Neuronal stem cell (in vitro differentiated cells): Measurements from ENCODE around the gene CDC14A.
A peak's percentile ranks its signal among the peaks of the same experiment; 100 is the strongest.

Experiments
- DNase-seq: peaks from one replicate; pipeline ENCODE4 v3.0.0-alpha.2; 2013; ENCODE audit warnings: low spot score
- H2AFZ ChIP-seq: one replicate; pipeline ENCODE4 v1.6.1; 2013; ENCODE audit warnings: mild to moderate bottlenecking, low read length, inconsistent platforms
- H2AK5ac ChIP-seq: 2 replicates; pipeline ENCODE4 v1.6.1; 2013; ENCODE audit warnings: low read depth, mild to moderate bottlenecking, inconsistent platforms, low read length, moderate library complexity, mixed read lengths
- H2BK120ac ChIP-seq: 2 replicates; pipeline ENCODE4 v1.6.1; 2013; ENCODE audit warnings: low read depth, mild to moderate bottlenecking, inconsistent platforms, low read length, moderate library complexity, mixed read lengths
- H2BK12ac ChIP-seq: one replicate; pipeline ENCODE4 v1.6.1; 2013; ENCODE audit warnings: low read length, inconsistent platforms
- H2BK15ac ChIP-seq: 2 replicates; pipeline ENCODE4 v1.6.1; 2013; ENCODE audit warnings: mild to moderate bottlenecking, low read length, inconsistent platforms, mixed read lengths
- H2BK5ac ChIP-seq: one replicate; pipeline ENCODE4 v1.6.1; 2013; ENCODE audit warnings: inconsistent platforms, mild to moderate bottlenecking, low read length, moderate library complexity
- H3K14ac ChIP-seq: one replicate; pipeline ENCODE4 v1.6.1; 2013; ENCODE audit warnings: low read length, inconsistent platforms
- H3K18ac ChIP-seq: 2 replicates; pipeline ENCODE4 v1.6.1; 2013; ENCODE audit warnings: low read length, inconsistent platforms
- H3K23ac ChIP-seq: 2 replicates; pipeline ENCODE4 v1.6.1; 2013; ENCODE audit warnings: low read depth, mild to moderate bottlenecking, mixed read lengths, low read length, inconsistent platforms; ENCODE audit not compliant: poor library complexity
- H3K27ac ChIP-seq: replicated peaks from 3 replicates; pipeline ENCODE4 v1.5.1; 2013; ENCODE audit warnings: low read length, inconsistent platforms
- H3K27me3 ChIP-seq, 3 experiments: 2 replicates each; pipeline ENCODE4 v1.6.1; 2013; ENCODE audit warnings: low read length in 3 of 3, mild to moderate bottlenecking in 2 of 3, inconsistent platforms in 1 of 3, low read depth in 1 of 3, mixed read lengths in 1 of 3, moderate library complexity in 1 of 3; ENCODE audit not compliant: control insufficient read depth in 3 of 3, insufficient read depth in 3 of 3
- H3K36me3 ChIP-seq, 2 donors: replicated peaks in 1 of 2; 2 replicates each; pipeline ENCODE4 v1.6.1; 2013; ENCODE audit warnings: low read length in 2 of 2; ENCODE audit not compliant: control insufficient read depth in 2 of 2, insufficient read depth in 2 of 2
- H3K4ac ChIP-seq: 2 replicates; pipeline ENCODE4 v1.6.1; 2013; ENCODE audit warnings: inconsistent platforms, mild to moderate bottlenecking, low read length, moderate library complexity
- H3K4me1 ChIP-seq, 2 donors: 1 replicate in 1 of 2; 2 replicates in 1 of 2; pipeline ENCODE4 v1.6.1; 2013; ENCODE audit warnings: low read length in 2 of 2, low read depth in 1 of 2; ENCODE audit not compliant: control insufficient read depth in 2 of 2, insufficient read depth in 1 of 2
- H3K4me2 ChIP-seq: one replicate; pipeline ENCODE4 v1.6.1; 2013; ENCODE audit warnings: mild to moderate bottlenecking, low read length, inconsistent platforms; ENCODE audit not compliant: insufficient read depth, poor library complexity, severe bottlenecking
- H3K4me3 ChIP-seq, 2 donors: 2 replicates each; pipeline ENCODE4 v1.5.1; 2013; ENCODE audit warnings: low read length in 2 of 2, mild to moderate bottlenecking in 2 of 2, inconsistent platforms in 1 of 2, moderate library complexity in 1 of 2
- H3K79me1 ChIP-seq: one replicate; pipeline ENCODE4 v1.6.1; 2013; ENCODE audit warnings: low read depth, mild to moderate bottlenecking, inconsistent platforms, low read length, moderate library complexity
- H3K9ac ChIP-seq: one replicate; pipeline ENCODE4 v1.6.1; 2013; ENCODE audit warnings: mild to moderate bottlenecking, low read depth, low read length, inconsistent platforms; ENCODE audit not compliant: poor library complexity
- H3K9me3 ChIP-seq, 2 donors: replicated peaks in 1 of 2; 2 replicates each; pipeline versions ENCODE3 to v1.6.1; 2013; ENCODE audit warnings: low read length in 2 of 2, mild to moderate bottlenecking in 2 of 2, inconsistent platforms in 1 of 2, low read depth in 1 of 2, mixed read lengths in 1 of 2, moderate library complexity in 1 of 2; ENCODE audit not compliant: control insufficient read depth in 2 of 2, insufficient read depth in 1 of 2
- H4K8ac ChIP-seq: one replicate; pipeline ENCODE4 v1.6.1; 2013; ENCODE audit warnings: low read depth, mild to moderate bottlenecking, inconsistent platforms, low read length, moderate library complexity
- H4K91ac ChIP-seq: one replicate; pipeline ENCODE4 v1.6.1; 2013; ENCODE audit warnings: low read length, low read depth, mild to moderate bottlenecking, inconsistent platforms; ENCODE audit not compliant: poor library complexity
- WGBS, 2 donors: extraction: QIAGEN DNeasy Blood & Tissue Kit; methylation state at CpG; one replicate each; pipeline ENCODE4 v1.1.7; 2013; ENCODE audit warnings: missing lambda C conversion rate in 2 of 2, mixed read lengths in 1 of 2; ENCODE audit not compliant: insufficient read length in 2 of 2, insufficient replicate concordance in 1 of 2; ENCODE audit errors: extremely low coverage in 2 of 2; 5-methylcytosine and 5-hydroxymethylcytosine counted together

Gene CDC14A

DNA sequence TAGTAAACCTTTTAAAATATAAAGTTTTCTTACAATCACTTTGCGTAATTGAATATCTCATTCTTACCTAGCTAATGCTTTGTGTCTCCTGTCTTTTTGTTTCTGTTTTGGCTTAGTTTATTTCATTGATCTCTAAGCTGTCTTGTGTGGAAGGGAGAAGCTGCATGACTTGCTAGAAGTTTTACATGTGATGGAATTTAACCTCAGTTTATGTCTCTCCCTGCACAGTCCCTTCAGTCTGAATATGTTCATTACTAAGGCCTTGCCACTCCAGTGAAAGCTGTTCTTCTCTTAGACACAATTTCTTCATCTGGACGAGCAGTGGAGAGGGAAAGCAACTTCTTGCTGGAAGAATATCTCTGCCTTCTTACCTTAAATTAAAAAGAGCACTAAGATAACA, 165.7 kb downstream of the CDC14A start:
- Histone ChIP-seq H3K9me3 (no peaks in the 10 kb centered on the region), H3K9ac (no peak overlapping the region), H3K4me3 (no peak overlapping the region), H4K91ac (no peak overlapping the region), H3K14ac (no peak overlapping the region), H3K27me3 (no peaks in the 10 kb centered on the region), H3K36me3 (peaks cover 0 to 27% of the 10 kb centered on the region in 2 donors), H3K27ac (no peak overlapping the region), H4K8ac (no peak overlapping the region), H3K4ac (no peak overlapping the region), H3K18ac (no peak overlapping the region), H2BK12ac (no peak overlapping the region), H3K23ac (no peak overlapping the region), H2BK120ac (no peak overlapping the region), H2AFZ (no peak overlapping the region), H2BK15ac (no peak overlapping the region), H3K4me2 (no peak overlapping the region), H3K4me1 (no peaks in the 10 kb centered on the region), H3K79me1 (no peaks in the 10 kb centered on the region), H2AK5ac (no peak overlapping the region), H2BK5ac (no peak overlapping the region)
- DNase-seq: no peak
- no CpG with 5 or more reads among the region's 2 CpGs for WGBS, 2 donors

DNA sequence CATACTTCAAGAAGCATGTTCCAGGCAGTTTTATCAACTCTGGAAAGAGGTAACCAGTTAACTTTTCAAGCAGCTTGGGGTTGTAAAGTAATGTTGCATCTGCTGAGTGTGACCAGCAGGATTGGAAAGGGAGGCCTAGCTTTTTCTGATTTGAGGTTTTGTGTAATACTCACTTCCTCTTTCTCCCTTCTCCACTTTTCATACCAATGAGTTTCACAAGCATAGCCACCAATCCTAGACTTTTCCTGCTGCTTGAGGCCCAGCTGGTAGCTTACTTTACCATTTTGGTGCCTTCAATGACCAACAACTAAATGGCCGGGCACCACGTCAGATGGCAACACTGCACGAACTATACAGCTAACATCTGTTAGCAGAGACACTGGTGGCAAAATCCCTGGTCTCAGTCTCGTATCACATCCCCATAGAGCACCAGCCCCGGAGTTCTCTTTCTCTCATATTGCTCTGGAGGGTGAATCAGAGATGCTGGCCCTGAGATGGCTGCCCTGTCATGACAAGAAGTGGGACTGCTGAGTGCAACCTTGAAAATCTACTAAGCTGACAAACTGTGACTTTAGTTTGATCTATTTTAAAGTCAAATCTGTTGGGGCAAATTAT, 170.8 kb downstream of the CDC14A start:
- H3K4me1 ChIP-seq: no peaks in the 10 kb centered on the region
- no peak overlapping the region for H3K14ac ChIP-seq
- H3K27me3 ChIP-seq: no peaks in the 10 kb centered on the region
- no peak overlapping the region for H3K18ac ChIP-seq
- no peak overlapping the region for H2BK120ac ChIP-seq
- H3K79me1 ChIP-seq: no peaks in the 10 kb centered on the region
- WGBS, 2 donors: no CpG with 5 or more reads among the region's 5 CpGs
- H4K8ac ChIP-seq: peak overlapping the region; percentile 19
- no peak overlapping the region for H3K4ac ChIP-seq
- no peak overlapping the region for H3K4me3 ChIP-seq
- H2BK15ac ChIP-seq: no peak overlapping the region
- no peak overlapping the region for H3K9ac ChIP-seq
- no peak overlapping the region for H2BK5ac ChIP-seq
- peaks cover 0 to 6% of the 10 kb centered on the region in 2 donors for H3K36me3 ChIP-seq
- no peak overlapping the region for H4K91ac ChIP-seq
- DNase-seq: no peak
- H3K23ac ChIP-seq: no peak overlapping the region
- H2BK12ac ChIP-seq: no peak overlapping the region
- no peak overlapping the region for H2AK5ac ChIP-seq
- H3K4me2 ChIP-seq: no peak overlapping the region
- no peaks in the 10 kb centered on the region for H3K9me3 ChIP-seq
- no peak overlapping the region for H2AFZ ChIP-seq
- H3K27ac ChIP-seq: no peak overlapping the region

- Histone ChIP-seq H2BK15ac (no peak overlapping the region), H3K4ac (no peak overlapping the region), H2AFZ (no peak overlapping the region), H3K27me3 (peaks cover 0 to 4% (median 0%) of the 10 kb centered on the region in 3 experiments), H3K4me1 (no peaks in the 10 kb centered on the region), H4K8ac (no peak overlapping the region), H3K14ac (no peak overlapping the region), H3K36me3 (peaks cover 0 to 2% of the 10 kb centered on the region in 2 donors), H2BK5ac (no peak overlapping the region), H2AK5ac (no peak overlapping the region), H4K91ac (no peak overlapping the region), H3K9ac (no peak overlapping the region), H3K18ac (no peak overlapping the region), H3K27ac (no peak overlapping the region), H2BK120ac (no peak overlapping the region), H3K79me1 (no peaks in the 10 kb centered on the region), H3K4me3 (no peak overlapping the region), H3K23ac (no peak overlapping the region), H2BK12ac (no peak overlapping the region), H3K4me2 (no peak overlapping the region), H3K9me3 (no peaks in the 10 kb centered on the region)
- no peak for DNase-seq
- no CpG with 5 or more reads among the region's 4 CpGs for WGBS, 2 donors
Measured at GRCh38 chr1:100524355-100524754, 172.0 kb downstream of the CDC14A start.

DNA sequence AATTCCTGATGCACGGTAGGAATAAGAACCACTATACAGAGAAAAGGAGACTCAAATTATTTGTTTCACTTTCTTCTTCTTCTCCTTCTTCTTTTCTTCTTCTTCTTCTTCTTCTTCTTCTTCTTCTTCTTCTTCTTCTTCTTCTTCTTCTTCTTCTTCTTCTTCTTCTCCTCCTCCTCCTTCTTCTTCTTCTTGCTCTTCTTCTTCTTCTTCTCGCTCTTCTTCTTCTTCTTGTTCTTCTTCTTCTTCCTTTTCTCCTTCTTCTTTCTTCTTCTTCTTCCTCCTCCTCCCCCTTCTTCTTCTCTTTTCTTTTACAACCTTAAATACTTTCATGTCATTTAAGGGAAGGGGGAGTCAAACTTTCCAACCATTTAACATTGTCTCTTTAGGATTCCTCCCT, 174.6 kb downstream of the CDC14A start:
- Histone ChIP-seq H2BK5ac (no peak overlapping the region), H3K18ac (no peak overlapping the region), H2AFZ (no peak overlapping the region), H3K9ac (no peak overlapping the region), H2AK5ac (no peak overlapping the region), H3K4me1 (no peaks in the 10 kb centered on the region), H3K4me3 (no peak overlapping the region), H2BK15ac (no peak overlapping the region), H2BK120ac (no peak overlapping the region), H3K27me3 (peaks cover 0 to 7% (median 0%) of the 10 kb centered on the region in 3 experiments), H3K36me3 (no peaks in the 10 kb centered on the region), H3K14ac (no peak overlapping the region), H4K91ac (no peak overlapping the region), H3K79me1 (no peaks in the 10 kb centered on the region), H4K8ac (no peak overlapping the region), H3K23ac (no peak overlapping the region), H3K4me2 (no peak overlapping the region), H3K9me3 (no peaks in the 10 kb centered on the region), H3K4ac (no peak overlapping the region), H2BK12ac (no peak overlapping the region), H3K27ac (no peak overlapping the region)
- no CpG with 5 or more reads among the region's 2 CpGs for WGBS, 2 donors
- DNase-seq: no peak
